HUES64 (cell line): Measurements from ENCODE around the gene TRIP11. TPM values are rescaled to one million over a fixed set of nuclear protein-coding genes. Genes with fewer than 3 reads are reported as not detected.
"Not testable (repeated sequence)": the region's sequence is repeated elsewhere in the genome, so short reads cannot be mapped to it uniquely, and the experiment has no call there.

Experiments used
- H3K27ac ChIP-seq: 2 replicates; pipeline ENCODE4 v1.7.0; 2013; ENCODE audit warnings: low read depth, low read length, inconsistent platforms
- H3K27me3 ChIP-seq: 2 replicates; pipeline ENCODE4 v1.6.1; 2013; ENCODE audit warnings: mild to moderate bottlenecking, low read length; ENCODE audit not compliant: insufficient read depth
- H3K36me3 ChIP-seq: 2 replicates; pipeline ENCODE4 v1.6.1; 2013; ENCODE audit warnings: mild to moderate bottlenecking, low read length; ENCODE audit not compliant: insufficient read depth
- H3K4me1 ChIP-seq: 2 replicates; pipeline ENCODE4 v1.6.1; 2013; ENCODE audit warnings: mild to moderate bottlenecking, low read length, moderate library complexity; ENCODE audit not compliant: insufficient read depth
- H3K4me3 ChIP-seq: 2 replicates; pipeline ENCODE4 v1.5.1; 2013; ENCODE audit warnings: mild to moderate bottlenecking, low read length, moderate library complexity
- H3K9ac ChIP-seq: 2 replicates; pipeline ENCODE4 v1.6.1; 2013; ENCODE audit warnings: mild to moderate bottlenecking, low read depth, low read length
- H3K9me3 ChIP-seq: 2 replicates; pipeline ENCODE4 v1.6.1; 2013; ENCODE audit warnings: low read depth, low read length; ENCODE audit not compliant: insufficient read depth
- WGBS: fragments of 150-250, 120-280 bp; methylation state at CpG from one replicate; pipeline ENCODE4 v1.1.7; 2013; ENCODE audit warnings: missing lambda C conversion rate; 5-methylcytosine and 5-hydroxymethylcytosine counted together
- polyA plus RNA-seq, 2 experiments: library from polyadenylated mRNA; stranded (reverse); fragments of 50-300 nt; gene quantifications; one replicate each; pipeline ENCODE4 v1.2.3, GENCODE V29; 2013

The TRIP11 gene
- polyA plus RNA-seq (2013, experiment 1 of 2) = 12.6 TPM
- 12.5 TPM for polyA plus RNA-seq (2013, experiment 2 of 2)

DNA sequence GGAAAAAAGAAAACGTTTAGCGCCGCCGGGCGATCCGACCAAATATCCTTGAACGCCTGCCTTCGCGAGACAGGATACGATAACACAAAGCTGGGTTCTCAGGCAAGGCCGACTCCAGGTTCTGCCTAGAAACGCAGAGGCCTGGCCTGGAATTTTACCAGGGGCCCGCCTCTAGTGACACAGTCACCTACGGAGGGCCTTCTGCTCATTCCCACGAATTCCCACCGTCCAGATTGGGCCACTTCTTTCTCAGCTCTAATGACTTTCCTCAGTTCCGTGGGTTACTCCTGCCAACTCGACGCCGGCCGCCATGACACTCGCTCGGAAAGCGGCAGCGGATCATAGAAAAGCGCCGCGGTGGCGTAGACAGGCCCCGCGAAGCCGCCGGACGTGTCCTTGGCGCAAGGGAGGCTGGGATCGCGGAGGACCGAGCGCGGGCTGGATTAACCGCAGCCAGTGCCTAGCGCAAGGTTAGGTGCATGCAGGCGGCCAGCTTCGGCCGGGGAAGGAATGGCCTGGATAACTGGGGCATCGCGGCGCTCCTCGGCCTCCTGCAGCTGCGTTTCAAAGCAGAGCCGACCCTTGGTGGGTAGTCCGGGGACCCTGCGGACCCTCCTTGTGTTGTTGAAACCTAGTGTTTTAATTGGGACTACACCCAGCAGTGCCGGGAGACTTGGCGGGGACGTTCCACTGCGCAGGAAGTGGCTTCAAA is at the start of gene TRIP11:
Gene TRIP11 (minus strand): TSS at position 341 of the 712 bp plus-strand sequence. CDS start 374 bp downstream, outside the sequence.
- Histone ChIP-seq H3K36me3 (0 out of 2 replicates have a peak, but pooled peaks cover under 1% of the 10 kb centered on the region), H3K27me3 (no peaks in the 10 kb centered on the region), H3K9me3 (no peaks in the 10 kb centered on the region), H3K9ac (peak within 1 kb of the TSS; percentile 97), H3K27ac (peak within 1 kb of the TSS; percentile 98), H3K4me3 (peak within 1 kb of the TSS; percentile 94), H3K4me1 (peaks cover 13% of the 10 kb centered on the region)
- under 1% methylated on average over 57 of the region's 57 CpGs for WGBS

DNA sequence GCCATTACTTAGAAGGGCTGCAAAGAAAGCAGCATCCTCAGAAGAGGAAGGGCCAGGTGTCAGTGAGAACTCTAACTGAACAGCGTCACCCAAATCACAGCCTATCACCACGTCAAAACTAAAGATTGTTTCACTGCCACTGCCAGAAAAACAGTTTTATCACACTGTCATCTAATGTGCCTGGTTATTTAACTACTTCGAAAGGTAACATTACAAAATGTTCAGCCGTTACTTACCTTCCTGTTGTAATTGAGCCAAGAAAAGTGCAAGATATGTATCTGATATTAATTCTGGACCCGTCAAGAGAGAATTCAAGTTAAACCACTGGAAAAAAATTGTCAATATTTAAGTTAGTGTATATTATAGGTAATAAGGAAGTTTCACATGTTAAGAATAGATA is 48.6 kb upstream of the TRIP11 start:
- no peak overlapping the region for H3K27ac ChIP-seq
- H3K9ac ChIP-seq = no peak overlapping the region
- peaks cover 75% of the 10 kb centered on the region for H3K36me3 ChIP-seq
- H3K4me1 ChIP-seq = no peaks in the 10 kb centered on the region
- no peaks in the 10 kb centered on the region for H3K9me3 ChIP-seq
- no peak overlapping the region for H3K4me3 ChIP-seq
- 96% methylated on average over 5 of the region's 5 CpGs for WGBS
- H3K27me3 ChIP-seq = no peaks in the 10 kb centered on the region

DNA sequence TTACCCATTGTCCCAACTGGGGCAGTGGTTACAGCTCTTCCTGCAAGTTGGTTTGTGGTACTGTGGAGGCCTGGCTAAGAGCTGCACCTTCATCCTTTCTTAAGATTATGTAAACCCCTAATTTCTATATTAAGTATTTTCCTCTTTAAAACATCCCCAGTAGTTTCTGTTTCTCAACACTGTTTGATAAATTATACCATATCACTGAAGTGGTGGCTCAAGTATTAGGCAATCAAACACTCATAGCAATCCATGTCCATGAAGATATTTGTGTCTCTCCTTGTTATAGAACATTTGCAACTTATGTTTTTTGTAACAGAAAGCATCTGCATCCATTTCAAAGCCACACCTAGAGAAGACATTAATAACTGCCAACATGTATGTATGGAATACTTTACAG is 34.7 kb upstream of the TRIP11 start:
- H3K9me3 ChIP-seq = no peaks in the 10 kb centered on the region
- H3K4me1 ChIP-seq = no peaks in the 10 kb centered on the region
- no peak overlapping the region for H3K27ac ChIP-seq
- H3K36me3 ChIP-seq = peaks cover 73% of the 10 kb centered on the region
- H3K27me3 ChIP-seq = no peaks in the 10 kb centered on the region
- H3K4me3 ChIP-seq = no peak overlapping the region
- H3K9ac ChIP-seq = no peak overlapping the region

DNA sequence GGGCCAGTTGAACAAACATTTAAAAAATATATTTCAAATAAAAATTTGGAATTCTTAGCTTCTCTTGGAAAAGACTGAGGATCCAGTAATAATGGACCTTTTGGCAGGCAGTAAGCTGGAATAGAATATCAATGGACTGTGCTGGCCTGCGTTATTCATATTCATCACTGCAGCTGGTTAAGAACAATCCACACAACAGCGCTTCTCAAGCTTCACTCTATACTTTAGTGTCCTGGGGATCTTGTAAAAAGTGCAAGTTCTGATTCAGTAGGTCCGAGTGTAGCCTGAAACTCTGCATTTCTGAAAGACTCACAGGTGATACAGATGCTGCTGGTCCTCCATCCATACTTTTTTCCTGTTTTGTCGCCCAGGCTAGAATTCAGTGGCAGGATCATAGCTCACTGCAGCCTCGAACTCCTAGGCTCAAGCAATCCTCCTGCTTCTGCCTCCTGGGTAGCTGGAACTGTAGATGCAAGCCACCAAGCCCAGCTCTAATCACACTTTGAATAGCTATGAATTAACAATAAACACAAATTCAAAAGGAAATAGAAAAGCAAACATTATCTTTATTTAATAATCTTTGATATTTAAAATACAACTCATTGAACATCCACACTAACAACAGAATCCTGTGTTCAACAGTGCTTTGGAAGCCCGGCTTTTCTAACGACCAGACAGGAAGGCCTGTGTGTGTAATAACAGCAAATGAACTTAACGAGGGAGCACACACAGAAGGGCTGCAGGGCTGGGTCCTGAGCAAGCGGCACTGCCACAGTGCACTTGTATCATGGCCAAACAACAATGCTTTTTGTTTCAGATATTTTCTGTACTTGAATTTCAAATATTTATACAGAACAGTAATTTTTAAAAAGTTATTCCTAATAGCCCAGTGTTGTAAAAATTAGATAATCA is 18.4 kb upstream of the TRIP11 start:
- no peak overlapping the region; the same call in 1 of the 2 replicates for H3K27ac ChIP-seq
- peaks cover 9% of the 10 kb centered on the region for H3K36me3 ChIP-seq
- H3K9me3 ChIP-seq = no peaks in the 10 kb centered on the region
- H3K4me3 ChIP-seq = no peak overlapping the region
- 86% methylated on average over 9 of the region's 9 CpGs for WGBS
- peaks cover 4% of the 10 kb centered on the region; the same call in 1 of the 2 replicates for H3K4me1 ChIP-seq
- H3K9ac ChIP-seq = no peak overlapping the region
- H3K27me3 ChIP-seq = no peaks in the 10 kb centered on the region

DNA sequence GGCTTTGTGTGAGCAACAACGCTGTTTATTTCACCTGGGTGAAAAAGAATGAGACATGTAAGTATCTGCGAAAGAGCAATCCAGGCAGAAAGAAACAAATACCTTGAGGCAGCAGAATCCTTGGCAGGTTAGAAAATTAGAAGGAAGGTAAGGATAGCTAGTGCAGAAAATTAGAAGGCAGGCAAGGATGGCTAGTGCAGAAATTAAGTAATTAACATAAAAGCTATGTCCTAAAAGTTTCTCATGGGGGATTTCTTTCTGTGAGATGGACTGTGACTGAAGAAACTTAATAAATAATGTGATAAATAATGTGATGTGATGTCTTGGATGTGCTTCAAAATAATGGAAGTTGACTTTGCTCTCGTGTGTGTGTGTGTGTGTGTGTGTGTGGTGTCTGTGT is 9.9 kb upstream of the TRIP11 start:
- Histone ChIP-seq H3K27ac (no peak overlapping the region), H3K4me3 (no peak overlapping the region), H3K27me3 (no peaks in the 10 kb centered on the region), H3K9me3 (no peaks in the 10 kb centered on the region), H3K36me3 (no peaks in the 10 kb centered on the region), H3K9ac (no peak overlapping the region), H3K4me1 (no peaks in the 10 kb centered on the region)
- 88% methylated on average over 3 of the region's 3 CpGs for WGBS

DNA sequence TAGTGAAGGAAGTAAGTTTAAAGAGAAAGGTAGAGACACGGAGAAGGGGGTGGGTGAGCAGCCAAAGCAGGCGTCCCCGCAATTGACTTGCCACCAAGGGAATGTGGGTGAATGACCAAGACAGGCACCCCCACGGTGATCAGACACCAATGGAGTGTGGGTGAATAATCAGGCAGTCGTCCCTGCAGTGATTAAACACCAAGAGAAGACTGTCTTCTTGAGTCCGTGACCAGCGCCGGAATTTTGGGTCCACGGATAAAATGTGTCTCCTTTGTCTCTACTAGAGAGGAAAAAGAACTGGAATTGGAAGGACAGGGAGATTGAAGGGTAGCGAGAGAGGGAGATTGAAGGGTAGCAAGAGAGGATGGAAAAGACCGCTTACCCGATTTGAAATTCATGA is 9.4 kb upstream of the TRIP11 start:
- not testable (repeated sequence) for H3K9me3 ChIP-seq, H3K36me3 ChIP-seq, H3K4me3 ChIP-seq, H3K27ac ChIP-seq, H3K4me1 ChIP-seq, H3K27me3 ChIP-seq, H3K9ac ChIP-seq
- WGBS = 95% methylated on average over 12 of the region's 12 CpGs

DNA sequence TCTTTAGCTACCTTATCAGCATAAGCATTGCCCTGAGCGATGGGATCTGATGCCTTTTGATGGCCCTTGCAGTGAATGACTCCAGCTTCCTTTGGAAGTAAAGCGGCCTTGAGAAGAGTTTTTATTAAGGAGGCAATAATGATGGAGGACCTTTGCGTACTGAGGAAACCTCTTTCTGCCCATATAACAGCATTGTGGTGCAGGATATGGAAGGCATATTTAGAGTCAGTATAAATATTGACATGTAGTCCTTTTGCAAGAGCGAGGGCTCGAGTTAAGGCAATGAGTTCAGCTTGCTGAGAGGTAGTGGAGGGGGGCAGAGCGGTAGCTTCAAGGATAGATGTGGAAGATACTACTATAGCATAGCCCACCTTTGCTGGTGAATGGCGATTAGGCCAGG is 6.0 kb upstream of the TRIP11 start:
- H3K27me3 ChIP-seq, H3K4me3 ChIP-seq, H3K4me1 ChIP-seq, H3K9me3 ChIP-seq, H3K9ac ChIP-seq, H3K27ac ChIP-seq, H3K36me3 ChIP-seq: not testable (repeated sequence)
- WGBS = 93% methylated on average over 6 of the region's 7 CpGs

DNA sequence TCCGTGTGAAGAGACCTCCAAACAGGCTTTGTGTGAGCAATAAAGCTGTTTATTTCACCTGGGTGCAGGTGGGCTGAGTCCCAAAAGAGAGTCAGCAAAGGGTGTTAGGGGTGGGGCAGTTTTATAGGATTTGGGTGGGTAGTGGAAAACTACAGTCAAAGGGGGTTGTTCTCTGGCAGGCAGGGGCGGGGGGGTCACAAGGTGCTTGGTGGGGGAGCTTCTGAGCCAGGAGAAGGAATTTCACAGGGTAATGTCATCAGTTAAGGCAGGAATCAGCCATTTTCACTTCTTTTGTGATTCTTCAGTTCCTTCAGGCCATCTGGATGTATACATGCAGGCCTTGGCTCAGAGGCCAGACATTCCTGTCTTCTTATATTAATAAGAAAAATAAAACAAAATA is 1.9 kb upstream of the TRIP11 start:
- H3K36me3 ChIP-seq, H3K27ac ChIP-seq, H3K9ac ChIP-seq, H3K9me3 ChIP-seq, H3K27me3 ChIP-seq, H3K4me3 ChIP-seq: not testable (repeated sequence)
- peaks cover 13% of the 10 kb centered on the region for H3K4me1 ChIP-seq
- WGBS = 56% methylated on average over 2 of the region's 2 CpGs

DNA sequence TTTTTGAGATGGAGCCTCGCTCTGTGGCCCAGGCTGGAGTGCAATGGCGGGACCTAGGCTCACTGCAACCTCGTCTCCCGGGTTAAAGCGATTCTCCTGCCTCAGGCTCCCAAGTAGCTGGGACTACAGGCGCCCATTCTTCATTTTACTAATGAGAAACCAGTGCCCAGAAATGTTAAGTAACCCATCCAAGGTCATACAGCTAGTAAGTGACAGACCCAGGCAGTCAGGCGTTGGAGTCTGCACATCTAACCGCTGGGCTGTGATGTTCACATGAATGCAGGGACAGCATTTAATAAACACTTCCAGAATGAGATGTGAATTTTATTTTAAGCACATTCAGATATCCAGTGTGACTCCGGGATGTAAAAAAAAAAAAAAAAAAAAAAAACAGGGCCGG is 1.3 kb upstream of the TRIP11 start:
- Histone ChIP-seq H3K9me3 (no peaks in the 10 kb centered on the region), H3K4me3 (peak overlapping the region; percentile 94), H3K4me1 (peaks cover 13% of the 10 kb centered on the region), H3K27ac (no peak overlapping the region), H3K36me3 (no peaks in the 10 kb centered on the region), H3K27me3 (no peaks in the 10 kb centered on the region), H3K9ac (no peak overlapping the region; the same call in 1 of the 2 replicates)
- WGBS = 86% methylated on average over 8 of the region's 10 CpGs

DNA sequence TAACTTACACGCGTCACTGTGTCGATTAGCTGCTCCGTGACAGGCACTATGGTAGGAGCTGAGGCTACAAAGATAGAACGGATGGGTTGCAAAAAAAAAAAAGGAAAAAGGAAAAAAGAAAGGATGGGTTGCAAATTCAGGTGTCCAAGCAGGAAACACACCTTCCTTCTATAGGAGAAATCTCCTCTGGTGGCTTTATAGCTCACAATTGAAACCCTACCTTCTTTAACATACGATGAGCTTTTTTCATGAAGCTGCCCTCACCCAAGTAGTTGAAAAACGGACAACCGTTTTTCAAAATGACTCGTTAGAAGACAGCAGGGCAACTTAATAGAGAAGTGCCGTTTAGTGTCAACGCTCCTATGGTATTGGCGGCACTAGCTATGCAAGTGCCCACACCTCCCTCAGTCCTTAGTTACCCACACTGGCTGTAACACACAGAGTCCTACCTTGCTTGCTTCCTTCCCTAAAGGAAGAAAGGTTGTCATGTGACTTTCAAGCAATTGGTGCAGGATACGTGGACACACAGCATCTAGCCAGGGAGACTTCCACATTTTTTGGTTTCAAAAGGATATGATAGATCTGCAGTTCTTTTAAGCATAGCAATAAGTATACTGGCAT is 682 bp upstream of the TRIP11 start:
- peak overlapping the region; percentile 97 for H3K9ac ChIP-seq
- no peaks in the 10 kb centered on the region for H3K9me3 ChIP-seq
- H3K27me3 ChIP-seq = no peaks in the 10 kb centered on the region
- peak overlapping the region; percentile 94 for H3K4me3 ChIP-seq
- peaks cover 13% of the 10 kb centered on the region for H3K4me1 ChIP-seq
- 12% methylated on average over 13 of the region's 13 CpGs for WGBS
- peak overlapping the region; percentile 98 for H3K27ac ChIP-seq
- no peaks in the 10 kb centered on the region for H3K36me3 ChIP-seq
